Coronary artery (tissue), 2 donors: Measurements from ENCODE around the gene TFCP2L1.

Experiments used
- DNase-seq: peaks from one replicate; pipeline ENCODE4 v3.0.0-alpha.2; 2017; ENCODE audit warnings: low spot score
- H3K27ac ChIP-seq, 2 donors: fragments of 200-600 bp; sonication (generic); one replicate each; pipeline ENCODE4 v1.5.1; 2016 to 2019
- H3K4me3 ChIP-seq: fragments of 200-600 bp; sonication (generic); 2 replicates; pipeline ENCODE4 v1.5.1; 2016; ENCODE audit warnings: mild to moderate bottlenecking, moderate library complexity
- TF ChIP-seq, protein P1 (sequence below): fragments of 200-600 bp; sonication (generic); IDR thresholded peaks from one replicate; pipeline ENCODE4 v1.5.1; 2019; ENCODE audit warnings: antibody characterized with exemption

Gene TFCP2L1

DNA sequence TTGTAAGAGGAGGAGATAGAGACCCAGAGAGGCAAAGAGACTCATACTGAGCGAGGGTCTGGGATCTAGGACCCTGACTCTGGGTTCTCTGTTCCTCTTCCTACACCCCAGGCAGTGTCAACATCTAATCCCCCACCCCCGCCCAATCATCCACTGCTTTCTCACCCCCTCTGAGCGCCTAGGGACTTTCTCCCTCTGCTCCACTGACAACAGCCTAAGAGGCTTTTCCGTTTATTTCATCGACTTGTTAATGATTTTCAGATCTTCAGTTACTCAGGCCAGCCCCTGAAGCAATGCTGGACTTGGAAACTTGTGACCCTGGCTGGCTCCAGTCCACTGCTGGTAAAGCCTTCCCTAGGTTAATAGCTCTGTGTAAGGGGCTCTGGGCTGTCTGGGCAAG, 65.1 kb downstream of the TFCP2L1 start:
- Histone ChIP-seq H3K27ac (no peak overlapping the region), H3K4me3 (no peak overlapping the region)
- no peak for DNase-seq
- TF ChIP-seq, protein P1, sequence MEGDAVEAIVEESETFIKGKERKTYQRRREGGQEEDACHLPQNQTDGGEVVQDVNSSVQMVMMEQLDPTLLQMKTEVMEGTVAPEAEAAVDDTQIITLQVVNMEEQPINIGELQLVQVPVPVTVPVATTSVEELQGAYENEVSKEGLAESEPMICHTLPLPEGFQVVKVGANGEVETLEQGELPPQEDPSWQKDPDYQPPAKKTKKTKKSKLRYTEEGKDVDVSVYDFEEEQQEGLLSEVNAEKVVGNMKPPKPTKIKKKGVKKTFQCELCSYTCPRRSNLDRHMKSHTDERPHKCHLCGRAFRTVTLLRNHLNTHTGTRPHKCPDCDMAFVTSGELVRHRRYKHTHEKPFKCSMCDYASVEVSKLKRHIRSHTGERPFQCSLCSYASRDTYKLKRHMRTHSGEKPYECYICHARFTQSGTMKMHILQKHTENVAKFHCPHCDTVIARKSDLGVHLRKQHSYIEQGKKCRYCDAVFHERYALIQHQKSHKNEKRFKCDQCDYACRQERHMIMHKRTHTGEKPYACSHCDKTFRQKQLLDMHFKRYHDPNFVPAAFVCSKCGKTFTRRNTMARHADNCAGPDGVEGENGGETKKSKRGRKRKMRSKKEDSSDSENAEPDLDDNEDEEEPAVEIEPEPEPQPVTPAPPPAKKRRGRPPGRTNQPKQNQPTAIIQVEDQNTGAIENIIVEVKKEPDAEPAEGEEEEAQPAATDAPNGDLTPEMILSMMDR, result no peak

DNA sequence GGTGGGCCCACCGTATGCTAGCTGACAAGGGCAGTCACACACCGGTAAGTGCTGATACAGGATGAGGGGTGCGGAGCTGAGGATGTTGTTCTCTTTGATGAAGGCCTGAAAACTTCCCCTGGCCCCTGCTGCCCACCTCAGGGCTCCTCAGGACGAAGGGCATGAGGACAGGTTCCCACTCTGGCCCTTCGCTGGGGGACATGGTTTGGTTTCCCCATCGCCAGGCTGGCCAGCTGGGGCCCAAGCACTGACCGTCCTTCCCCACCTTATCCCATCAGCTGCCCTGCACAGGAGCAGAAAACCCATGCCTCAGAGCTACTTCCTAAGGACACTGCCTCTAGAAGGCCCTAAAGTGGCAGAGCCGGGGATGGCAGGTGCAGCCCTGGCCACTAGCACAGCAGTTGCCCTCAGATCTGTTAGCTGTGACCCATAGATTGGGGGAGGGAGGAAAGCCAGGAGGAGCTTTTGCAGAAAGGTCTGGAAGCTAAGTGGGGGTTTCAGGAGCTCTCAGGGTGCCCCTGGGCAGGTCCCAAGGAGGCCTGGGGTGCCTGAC, 66.5 kb downstream of the TFCP2L1 start:
- Histone ChIP-seq H3K27ac (no peak overlapping the region), H3K4me3 (no peak overlapping the region)
- DNase-seq, result no peak
- TF ChIP-seq, protein P1, result no peak

DNA sequence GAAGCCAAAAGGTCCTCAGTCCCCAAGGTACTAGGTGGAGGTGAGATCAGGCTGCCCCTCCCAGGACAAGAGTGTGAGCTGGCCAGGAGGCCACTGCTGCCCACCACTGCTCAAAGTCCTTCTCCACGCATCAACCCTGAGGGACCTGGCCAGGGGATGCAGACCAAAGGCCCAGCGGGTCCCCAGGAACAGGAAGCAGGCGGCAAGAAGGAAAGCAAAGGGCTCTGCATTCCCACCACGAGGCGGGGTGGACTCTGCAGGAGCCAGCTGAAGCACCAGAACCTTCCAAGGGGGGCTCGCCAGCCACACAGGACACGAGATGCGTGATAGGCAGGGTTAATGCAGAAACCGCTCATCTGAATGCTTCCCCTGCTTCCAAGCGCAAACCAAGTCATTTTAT, 67.4 kb downstream of the TFCP2L1 start:
- DNase-seq, result no peak
- H3K4me3 ChIP-seq, result no peak overlapping the region
- TF ChIP-seq, protein P1, result no peak
- no peak overlapping the region for H3K27ac ChIP-seq

DNA sequence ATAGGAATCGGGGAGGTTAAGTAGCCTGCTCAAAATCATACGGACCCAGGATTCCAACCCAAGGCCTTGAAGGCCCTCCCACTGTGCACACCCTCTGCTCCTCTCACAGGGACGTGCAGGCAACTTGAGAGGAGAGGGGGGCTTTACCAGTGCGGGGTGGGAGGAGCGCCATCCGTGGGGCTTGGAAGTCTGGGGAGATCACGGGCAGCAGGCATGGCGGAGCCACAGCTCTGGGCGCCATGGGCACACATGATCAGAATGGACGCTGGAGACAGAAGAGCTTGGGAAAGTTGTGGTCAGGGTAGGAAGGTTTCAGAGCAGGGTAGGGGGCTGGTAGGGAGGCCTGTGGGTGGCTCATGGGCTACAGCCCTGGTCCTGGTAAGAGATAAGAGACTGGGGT, 70.7 kb downstream of the TFCP2L1 start:
- TF ChIP-seq, protein P1, result no peak
- H3K4me3 ChIP-seq, result no peak overlapping the region
- no peak overlapping the region for H3K27ac ChIP-seq
- no peak for DNase-seq

DNA sequence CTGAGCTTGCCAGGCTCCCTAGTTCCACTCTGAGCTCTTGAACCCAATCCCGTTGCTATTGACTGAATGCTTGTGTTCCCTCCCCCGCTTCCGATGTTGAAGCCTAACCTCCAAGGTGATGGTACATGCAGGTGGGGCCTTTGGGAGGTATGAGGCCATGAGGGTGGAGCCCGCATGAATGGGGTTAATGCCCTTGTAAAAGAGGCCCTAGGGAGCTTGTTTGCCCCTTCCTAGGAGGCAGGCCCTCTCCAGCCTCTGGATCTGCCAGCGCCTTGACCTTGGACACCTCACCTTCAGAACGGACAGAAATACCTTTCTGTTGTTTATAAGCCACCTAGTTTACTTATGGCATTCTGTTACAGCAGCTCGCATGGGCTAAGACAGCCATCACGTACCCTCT, 71.6 kb downstream of the TFCP2L1 start:
- no peak overlapping the region for H3K4me3 ChIP-seq
- no peak overlapping the region for H3K27ac ChIP-seq
- DNase-seq, result no peak
- TF ChIP-seq, protein P1, result no peak

DNA sequence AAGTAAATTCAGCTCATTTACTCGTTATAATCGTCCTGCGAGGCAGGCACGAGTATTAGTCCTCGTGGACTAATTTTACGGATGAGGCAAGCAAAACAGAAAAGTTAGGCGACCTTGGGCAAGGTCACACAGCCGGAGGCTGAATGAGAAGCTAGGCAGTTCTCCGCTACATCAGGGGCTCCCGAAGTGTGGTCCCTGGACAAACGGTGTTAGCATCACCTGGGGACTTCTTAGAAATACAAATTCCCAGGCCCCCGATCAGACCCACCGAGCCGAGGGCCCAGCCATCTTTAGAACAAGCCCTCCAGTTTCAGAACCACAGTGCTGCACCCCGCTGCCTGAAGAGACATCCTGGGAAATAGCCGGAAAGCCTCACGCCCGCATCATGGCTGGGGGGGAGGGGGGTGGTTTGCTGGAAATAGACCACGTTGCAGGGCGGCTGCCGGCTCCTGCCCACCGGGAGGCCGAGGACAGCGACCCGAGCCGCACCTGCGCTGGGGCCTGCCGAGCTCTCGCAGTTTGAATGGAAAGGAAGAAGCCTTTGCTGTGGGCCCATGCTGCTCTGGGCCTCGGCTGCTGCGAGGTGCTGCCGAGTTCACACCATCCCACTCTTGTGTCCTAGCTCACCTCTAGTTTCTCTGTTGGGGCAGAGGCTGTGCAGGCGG, 72.2 kb downstream of the TFCP2L1 start:
- TF ChIP-seq, protein P1, result no peak
- DNase-seq, result no peak
- no peak overlapping the region for H3K27ac ChIP-seq
- no peak overlapping the region for H3K4me3 ChIP-seq

DNA sequence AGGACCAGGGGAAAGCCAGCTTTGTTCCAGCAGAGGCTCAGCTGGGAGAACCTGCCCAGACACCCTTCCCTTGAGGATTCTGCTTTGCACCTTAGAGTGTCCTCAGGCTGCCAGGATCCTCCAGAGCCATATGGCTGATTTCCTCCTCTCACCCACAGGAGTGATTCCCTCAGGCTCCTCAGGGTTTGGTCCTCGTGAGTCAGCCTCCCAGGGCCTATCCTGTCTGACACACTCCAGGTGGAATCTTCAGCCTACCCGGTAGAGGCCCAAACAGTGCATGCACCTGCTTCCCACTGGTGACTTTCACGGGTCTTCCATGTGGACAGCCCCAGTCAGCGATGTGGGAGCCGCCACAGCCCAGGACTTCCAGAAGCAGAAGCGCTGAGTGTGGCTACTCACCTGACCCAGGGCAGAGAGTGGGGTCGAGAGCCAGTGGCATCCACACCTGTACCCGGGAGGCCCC, 73.3 kb downstream of the TFCP2L1 start:
- DNase-seq, result no peak
- H3K27ac ChIP-seq, result no peak overlapping the region
- TF ChIP-seq, protein P1, result no peak
- no peak overlapping the region for H3K4me3 ChIP-seq
